H1 (cell line): Measurements from ENCODE around the gene SLC27A1. TPM values are rescaled to one million over a fixed set of nuclear protein-coding genes. Genes with fewer than 3 reads are reported as not detected.

ENCODE experiments used
- CTCF ChIA-PET: fragments of 300-600 bp; sonication (Branson Sonifier 250); formaldehyde crosslinking; loops from one replicate; lab custom pipeline; 2021; ENCODE audit not compliant: partially characterized antibody; lab: Charles Lee
- POLR2A ChIA-PET: fragments of 300-600 bp; sonication (Branson Sonifier 250); formaldehyde crosslinking; loops from one replicate; lab custom pipeline; 2021; ENCODE audit warnings: inconsistent platforms; ENCODE audit not compliant: partially characterized antibody; lab: Charles Lee
- DNase-seq, 2 experiments: peaks; one replicate each; pipeline versions ENCODE4 v3.0.0 to v3.0.0-alpha.2; 2010 to 2022; ENCODE audit warnings: low spot score in 2 of 2, low read depth in 1 of 2, mixed read lengths in 1 of 2
- FAIRE-seq: peaks from 2 replicates; lab custom pipeline; 2011; peaks lifted over from hg19 to GRCh38; lab: Jason Lieb, UNC
- H2AFZ ChIP-seq: 2 replicates; pipeline ENCODE4 v1.8.1; 2012; ENCODE audit warnings: low read length, inconsistent platforms
- H2AK5ac ChIP-seq: 2 replicates; pipeline ENCODE4 v1.6.1; 2013; ENCODE audit warnings: low read depth, low read length
- H2BK120ac ChIP-seq: replicated peaks from 2 replicates; pipeline ENCODE3; 2013; ENCODE audit warnings: low read depth, low read length, inconsistent platforms
- H2BK12ac ChIP-seq: 2 replicates; pipeline ENCODE4 v1.6.1; 2013; ENCODE audit warnings: low read depth, low read length
- H2BK15ac ChIP-seq: 2 replicates; pipeline ENCODE4 v1.6.1; 2013; ENCODE audit warnings: low read length
- H2BK20ac ChIP-seq: 2 replicates; pipeline ENCODE4 v1.6.1; 2013; ENCODE audit warnings: low read length
- H2BK5ac ChIP-seq: 2 replicates; pipeline ENCODE4 v1.6.1; 2013; ENCODE audit warnings: low read depth, low read length
- H3K14ac ChIP-seq: 2 replicates; pipeline ENCODE4 v1.6.1; 2013; ENCODE audit warnings: inconsistent platforms; ENCODE audit not compliant: insufficient read length
- H3K18ac ChIP-seq: 2 replicates; pipeline ENCODE4 v1.6.1; 2013; ENCODE audit warnings: low read length; ENCODE audit errors: extremely low read depth
- H3K23ac ChIP-seq: 2 replicates; pipeline ENCODE4 v1.6.1; 2013; ENCODE audit warnings: inconsistent platforms; ENCODE audit not compliant: insufficient read length
- H3K23me2 ChIP-seq: 2 replicates; pipeline ENCODE4 v1.6.1; 2013; ENCODE audit warnings: low read depth, low read length
- H3K27ac ChIP-seq: 2 replicates; pipeline ENCODE4 v1.6.1; 2011; ENCODE audit warnings: low read depth, low read length, inconsistent platforms
- H3K27me3 ChIP-seq, 4 experiments: replicated peaks in 1 of 4; 1 replicate in 1 of 4; 2 replicates in 3 of 4; pipeline versions ENCODE4 v1.6.1 to v1.8.1; 2011 to 2013; ENCODE audit warnings: low read length in 3 of 4, mild to moderate bottlenecking in 3 of 4, inconsistent platforms in 2 of 4, mixed read lengths in 2 of 4, moderate library complexity in 1 of 4; ENCODE audit not compliant: control insufficient read depth in 3 of 4, insufficient read depth in 3 of 4; ENCODE audit errors: extremely low read depth in 1 of 4
- H3K36me3 ChIP-seq, 4 experiments: 2 replicates each; pipeline versions ENCODE4 v1.6.1 to v1.8.1; 2011 to 2013; ENCODE audit warnings: mild to moderate bottlenecking in 4 of 4, low read length in 3 of 4, moderate library complexity in 2 of 4, control low read depth in 1 of 4, inconsistent platforms in 1 of 4; ENCODE audit not compliant: insufficient read depth in 4 of 4, control insufficient read depth in 2 of 4
- H3K4ac ChIP-seq: replicated peaks from 2 replicates; pipeline ENCODE3; 2013; ENCODE audit warnings: low read length, low read depth, mixed read lengths, inconsistent platforms; ENCODE audit not compliant: insufficient read length
- H3K4me1 ChIP-seq, 4 experiments: replicated peaks in 1 of 4; 1 replicate in 1 of 4; 2 replicates in 3 of 4; pipeline versions ENCODE4 v1.6.1 to v1.8.1; 2011 to 2013; ENCODE audit warnings: low read length in 3 of 4, inconsistent platforms in 2 of 4, mixed read lengths in 1 of 4; ENCODE audit not compliant: insufficient read depth in 4 of 4, control insufficient read depth in 3 of 4
- H3K4me2 ChIP-seq, 2 experiments: 2 replicates each; pipeline versions ENCODE4 v1.6.1 to v1.8.1; 2011 to 2013; ENCODE audit warnings: low read depth in 2 of 2, low read length in 2 of 2, control low read depth in 1 of 2, inconsistent platforms in 1 of 2, mild to moderate bottlenecking in 1 of 2; ENCODE audit not compliant: insufficient read depth in 1 of 2
- H3K4me3 ChIP-seq, 4 experiments: fragments of 200-600, 300-600 bp in 1 of 4; sonication (generic), shearing (Covaris generic), sonication (Bioruptor Twin) in 1 of 4; 2 replicates each; pipeline versions ENCODE4 v1.5.1 to v1.8.1; 2011 to 2016; ENCODE audit warnings: low read length in 4 of 4, low read depth in 3 of 4, control low read depth in 2 of 4, inconsistent platforms in 2 of 4, mild to moderate bottlenecking in 2 of 4, mixed read lengths in 1 of 4, moderate library complexity in 1 of 4; ENCODE audit not compliant: insufficient read depth in 2 of 4; ENCODE audit errors: extremely low read depth in 1 of 4
- H3K56ac ChIP-seq: replicated peaks from 2 replicates; pipeline ENCODE3; 2013; ENCODE audit warnings: low read depth, mild to moderate bottlenecking, mixed read lengths, low read length, inconsistent platforms; ENCODE audit not compliant: insufficient read length
- H3K79me1 ChIP-seq: 2 replicates; pipeline ENCODE4 v1.6.1; 2013; ENCODE audit warnings: low read depth, low read length, control low read depth
- H3K79me2 ChIP-seq, 2 experiments: 2 replicates each; pipeline versions ENCODE4 v1.6.1 to v1.8.1; 2012 to 2013; ENCODE audit warnings: low read length in 2 of 2, mild to moderate bottlenecking in 2 of 2, inconsistent platforms in 1 of 2; ENCODE audit not compliant: insufficient read depth in 2 of 2, control insufficient read depth in 1 of 2
- H3K9ac ChIP-seq, 4 experiments: replicated peaks in 1 of 4; 1 replicate in 1 of 4; 2 replicates in 3 of 4; pipeline versions ENCODE4 v1.6.1 to v1.8.1; 2011 to 2013; ENCODE audit warnings: low read depth in 3 of 4, low read length in 3 of 4, control low read depth in 2 of 4, mild to moderate bottlenecking in 2 of 4, moderate library complexity in 2 of 4, inconsistent platforms in 1 of 4; ENCODE audit errors: extremely low read depth in 1 of 4
- H3K9me3 ChIP-seq, 2 experiments: 2 replicates each; pipeline versions ENCODE4 v1.6.1 to v1.8.1; 2012 to 2013; ENCODE audit warnings: mild to moderate bottlenecking in 2 of 2, moderate library complexity in 2 of 2, control low read depth in 1 of 2, inconsistent platforms in 1 of 2, low read depth in 1 of 2, low read length in 1 of 2, mixed read lengths in 1 of 2; ENCODE audit not compliant: insufficient read depth in 2 of 2
- H4K20me1 ChIP-seq, 2 experiments: replicated peaks in 1 of 2; 2 replicates each; pipeline versions ENCODE3 to v1.8.1; 2011 to 2013; ENCODE audit warnings: inconsistent platforms in 2 of 2, low read length in 2 of 2, mild to moderate bottlenecking in 1 of 2; ENCODE audit not compliant: insufficient read depth in 2 of 2, control insufficient read depth in 1 of 2
- H4K5ac ChIP-seq: 2 replicates; pipeline ENCODE4 v1.6.1; 2013; ENCODE audit warnings: low read length, low read depth, mixed read lengths, inconsistent platforms; ENCODE audit not compliant: insufficient read length
- H4K8ac ChIP-seq: 2 replicates; pipeline ENCODE4 v1.8.0; 2013; ENCODE audit warnings: mild to moderate bottlenecking, moderate library complexity, low read length, inconsistent platforms; ENCODE audit not compliant: insufficient read depth; ENCODE audit errors: extremely low read depth
- H4K91ac ChIP-seq: replicated peaks from 2 replicates; pipeline ENCODE3; 2013; ENCODE audit warnings: low read length, mixed read lengths, inconsistent platforms; ENCODE audit not compliant: insufficient read length
- BCL11A ChIP-seq, 2 experiments: IDR thresholded peaks; one replicate each; pipeline ENCODE4 v1.6.1; 2011; ENCODE audit warnings: low read depth in 2 of 2, low read length in 2 of 2, mild to moderate bottlenecking in 2 of 2
- BRCA1 ChIP-seq: IDR thresholded peaks from 2 replicates; pipeline ENCODE4 v1.6.1; 2012; ENCODE audit warnings: low read depth, low read length, improper control_type of control experiment
- CBX5 ChIP-seq: fragments of 300-800, 300-1000 bp; sonication (generic); IDR thresholded peaks from 2 replicates; pipeline ENCODE4 v1.7.1; 2016; ENCODE audit warnings: antibody characterized with exemption, low read length, low read depth
- CTBP2 ChIP-seq: IDR thresholded peaks from 2 replicates; pipeline ENCODE4 v1.7.0; 2011; ENCODE audit warnings: borderline replicate concordance, mild to moderate bottlenecking, moderate library complexity, mixed read lengths, low read length; ENCODE audit not compliant: insufficient read depth, insufficient read length
- EZH2 ChIP-seq: fragments of 200-600 bp; sonication (generic); IDR thresholded peaks from 2 replicates; pipeline ENCODE4 v1.7.1; 2012; ENCODE audit warnings: low read depth, mild to moderate bottlenecking, moderate library complexity, low read length, inconsistent platforms; ENCODE audit not compliant: severe bottlenecking
- FOSL1 ChIP-seq: IDR thresholded peaks from 2 replicates; pipeline ENCODE4 v1.6.1; 2011; ENCODE audit warnings: mild to moderate bottlenecking, low read depth, low read length, moderate library complexity; ENCODE audit not compliant: insufficient read depth
- HDAC6 ChIP-seq: IDR thresholded peaks from one replicate; pipeline ENCODE4 v1.7.1; 2012; ENCODE audit warnings: low read depth, mild to moderate bottlenecking, inconsistent platforms, low read length, moderate library complexity
- MAX ChIP-seq: IDR thresholded peaks from 2 replicates; pipeline ENCODE4 v1.6.1; 2012; ENCODE audit warnings: inconsistent platforms
- SIX5 ChIP-seq: IDR thresholded peaks from 2 replicates; pipeline ENCODE4 v1.6.1; 2011; ENCODE audit warnings: mild to moderate bottlenecking, low read depth, low read length
- SP2 ChIP-seq: IDR thresholded peaks from 2 replicates; pipeline ENCODE4 v1.6.1; 2012; ENCODE audit warnings: mild to moderate bottlenecking, low read length, inconsistent platforms
- SRF ChIP-seq: IDR thresholded peaks from 2 replicates; pipeline ENCODE4 v1.6.1; 2011; ENCODE audit warnings: mild to moderate bottlenecking, low read depth, low read length, moderate library complexity
- ZNF274 ChIP-seq: IDR thresholded peaks from 2 replicates; pipeline ENCODE4 v1.7.0; 2012; ENCODE audit warnings: low read length, borderline replicate concordance; ENCODE audit errors: extremely low read depth
- WGBS, 2 experiments: shearing (Covaris generic) in 1 of 2; methylation state at CpG; one replicate each; pipeline versions ENCODE4 v1.1.6 to v1.1.7; 2013 to 2015; ENCODE audit warnings: low lambda C conversion rate in 2 of 2, mixed read lengths in 2 of 2, inconsistent platforms in 1 of 2, low coverage in 1 of 2, missing lambda C conversion rate in 1 of 2; ENCODE audit not compliant: insufficient replicate concordance in 2 of 2, insufficient coverage in 1 of 2, insufficient read length in 1 of 2; ENCODE audit errors: extremely low coverage in 1 of 2, missing lambda C conversion rate in 1 of 2; 5-methylcytosine and 5-hydroxymethylcytosine counted together
- polyA plus RNA-seq, 7 experiments: library from polyadenylated mRNA; depleted of rRNA in 3 of 7; stranded (reverse) in 5 of 7; unstranded in 2 of 7; fragments of >200 nt in 5 of 7; fragments of 200-250 nt in 2 of 7; gene quantifications; 1 replicate in 5 of 7; 2 replicates in 1 of 7; 4 replicates in 1 of 7; pipeline versions ENCODE4 v1.2.1 to v1.2.3, GENCODE V29; 2011 to 2013; ENCODE audit warnings: missing spikeins in 2 of 7, mixed read lengths in 2 of 7
- total RNA-seq: library from RNA; stranded (reverse); fragmentation: NEBNext Ultra II Directional; extraction: Animal tissue kit (Norgen Biotek cat#: 25700); gene quantifications from 2 replicates; pipeline ENCODE4 v1.2.1, GENCODE V29; 2021

Gene SLC27A1
- total and polyA plus RNA-seq, 2 of the 8 experiments (the other 6 are each of a cell fraction or from before 2014, with no cell fraction given) = 7.5 to 9.1 TPM

GRCh38 chr19:17503240-17503639, 32.9 kb downstream of the SLC27A1 start:
- H2BK12ac ChIP-seq = no peak overlapping the region
- H3K27me3 ChIP-seq = no peaks in the 10 kb centered on the region
- ChIA-PET POLR2A (interaction anchor here (0.6 to 3.9 kb wide), 2 partner anchors 8 to 30 kb away, joined by 3 to 20 read pairs; partner anchors contain the start of gene PGLS), CTCF (interaction anchor here (14.0 kb wide), 1 partner anchor 6 kb away, joined by 130 read pairs; no protein-coding TSS in a partner anchor)
- no peak overlapping the region for H3K23ac ChIP-seq
- peaks cover 0 to 8% (median 4%) of the 10 kb centered on the region in 4 experiments; a peak in 3 of 7 replicates for H3K4me1 ChIP-seq
- no peak overlapping the region for H3K4ac ChIP-seq
- no peak overlapping the region for H2BK5ac ChIP-seq
- H3K18ac ChIP-seq = no peak overlapping the region
- H2AFZ ChIP-seq = no peak overlapping the region
- H3K27ac ChIP-seq = no peak overlapping the region
- DNase-seq (no peak), FAIRE-seq (no peak)
- H3K36me3 ChIP-seq = no peaks in the 10 kb centered on the region
- H3K79me2 ChIP-seq = no peaks in the 10 kb centered on the region
- TF ChIP-seq SRF (no peak), BCL11A (IDR thresholded peaks at IDR 0.05; ENCODE audit: low read depth in 2 of 2, low read length in 2 of 2) (no peak), EZH2 (no peak), SIX5 (no peak), SP2 (no peak), ZNF274 (no peak), CTBP2 (no peak), CBX5 (no peak), FOSL1 (no peak), MAX (no peak), HDAC6 (no peak), BRCA1 (no peak)
- H3K56ac ChIP-seq = no peak overlapping the region
- H3K9me3 ChIP-seq = no peaks in the 10 kb centered on the region
- no peak overlapping the region for H2BK20ac ChIP-seq
- H3K79me1 ChIP-seq = no peaks in the 10 kb centered on the region
- WGBS, 2 experiments = 99% methylated on average over 6 of the region's 6 CpGs; no CpG with 5 or more reads in 1 of the 2 experiments
- no peak overlapping the region for H3K9ac ChIP-seq
- H2AK5ac ChIP-seq = no peak overlapping the region
- peaks cover 0 to 2% of the 10 kb centered on the region in 2 experiments for H4K20me1 ChIP-seq
- H3K23me2 ChIP-seq = no peaks in the 10 kb centered on the region
- no peak overlapping the region for H4K8ac ChIP-seq
- no peak overlapping the region for H4K5ac ChIP-seq
- no peak overlapping the region for H3K14ac ChIP-seq
- H3K4me2 ChIP-seq = no peak overlapping the region
- H3K4me3 ChIP-seq = no peak overlapping the region
- no peak overlapping the region for H2BK120ac ChIP-seq
- H2BK15ac ChIP-seq = no peak overlapping the region
- H4K91ac ChIP-seq = no peak overlapping the region
